IPS-15b (cell line): ENCODE results near the gene FAM234A.

Experiments used
- H3K27me3 ChIP-seq: one replicate; pipeline ENCODE4 v1.6.1; 2013; ENCODE audit warnings: low read length; ENCODE audit not compliant: control insufficient read depth, insufficient read depth
- H3K36me3 ChIP-seq: one replicate; pipeline ENCODE4 v1.6.1; 2013; ENCODE audit warnings: low read length; ENCODE audit not compliant: control insufficient read depth, insufficient read depth
- H3K4me1 ChIP-seq: one replicate; pipeline ENCODE4 v1.6.1; 2013; ENCODE audit warnings: mild to moderate bottlenecking, low read length; ENCODE audit not compliant: control insufficient read depth, insufficient read depth
- H3K4me3 ChIP-seq: one replicate; pipeline ENCODE4 v1.5.1; 2013; ENCODE audit warnings: low read depth, low read length
- H3K9ac ChIP-seq: one replicate; pipeline ENCODE4 v1.6.1; 2013; ENCODE audit warnings: low read depth, mild to moderate bottlenecking, low read length
- H3K9me3 ChIP-seq: one replicate; pipeline ENCODE4 v1.6.1; 2013; ENCODE audit warnings: mild to moderate bottlenecking, low read length; ENCODE audit not compliant: control insufficient read depth, insufficient read depth

FAM234A gene

GRCh38 chr16:297832-298231 is 63.2 kb downstream of the FAM234A start:
- Histone ChIP-seq H3K4me3 (no peak overlapping the region), H3K9ac (no peak overlapping the region), H3K9me3 (no peaks in the 10 kb centered on the region), H3K4me1 (no peaks in the 10 kb centered on the region), H3K27me3 (no peaks in the 10 kb centered on the region), H3K36me3 (peaks cover 31% of the 10 kb centered on the region)

GRCh38 chr16:301235-301634 is 66.6 kb downstream of the FAM234A start:
- H3K9me3 ChIP-seq = no peaks in the 10 kb centered on the region
- no peak overlapping the region for H3K9ac ChIP-seq
- H3K4me3 ChIP-seq = no peak overlapping the region
- H3K36me3 ChIP-seq = peaks cover 20% of the 10 kb centered on the region
- H3K27me3 ChIP-seq = no peaks in the 10 kb centered on the region
- H3K4me1 ChIP-seq = no peaks in the 10 kb centered on the region

GRCh38 chr16:301950-302349 is 67.3 kb downstream of the FAM234A start:
- Histone ChIP-seq H3K4me1 (no peaks in the 10 kb centered on the region), H3K9me3 (no peaks in the 10 kb centered on the region), H3K27me3 (no peaks in the 10 kb centered on the region), H3K36me3 (peaks cover 20% of the 10 kb centered on the region), H3K9ac (no peak overlapping the region), H3K4me3 (no peak overlapping the region)

- no peak overlapping the region for H3K4me3 ChIP-seq
- H3K4me1 ChIP-seq = no peaks in the 10 kb centered on the region
Measured at GRCh38 chr16:303760-304505, 69.3 kb downstream of the FAM234A start.

GRCh38 chr16:305916-306626 is 71.5 kb downstream of the FAM234A start:
- H3K27me3 ChIP-seq = no peaks in the 10 kb centered on the region
- H3K9me3 ChIP-seq = no peaks in the 10 kb centered on the region
- H3K4me1 ChIP-seq = no peaks in the 10 kb centered on the region
- no peak overlapping the region for H3K4me3 ChIP-seq
- no peak overlapping the region for H3K9ac ChIP-seq
- H3K36me3 ChIP-seq = peaks cover 33% of the 10 kb centered on the region

More at GRCh38 chr16:303760-304505, 69.3 kb downstream of the FAM234A start:
- H3K9me3 ChIP-seq = no peaks in the 10 kb centered on the region
- H3K27me3 ChIP-seq = no peaks in the 10 kb centered on the region
- no peak overlapping the region for H3K9ac ChIP-seq
- peaks cover 25% of the 10 kb centered on the region for H3K36me3 ChIP-seq

GRCh38 chr16:306911-307370 is 72.3 kb downstream of the FAM234A start:
- no peak overlapping the region for H3K4me3 ChIP-seq
- no peaks in the 10 kb centered on the region for H3K4me1 ChIP-seq
- H3K9ac ChIP-seq = no peak overlapping the region
- H3K27me3 ChIP-seq = no peaks in the 10 kb centered on the region
- peaks cover 35% of the 10 kb centered on the region for H3K36me3 ChIP-seq
- H3K9me3 ChIP-seq = no peaks in the 10 kb centered on the region

- H3K4me1 ChIP-seq = no peaks in the 10 kb centered on the region
- no peak overlapping the region for H3K4me3 ChIP-seq
- no peaks in the 10 kb centered on the region for H3K27me3 ChIP-seq
- H3K9ac ChIP-seq = no peak overlapping the region
- no peaks in the 10 kb centered on the region for H3K9me3 ChIP-seq
- H3K36me3 ChIP-seq = peaks cover 33% of the 10 kb centered on the region
Measured at GRCh38 chr16:307691-308312, 73.2 kb downstream of the FAM234A start.

- Histone ChIP-seq H3K4me1 (no peaks in the 10 kb centered on the region), H3K36me3 (peaks cover 41% of the 10 kb centered on the region), H3K9me3 (no peaks in the 10 kb centered on the region)
Measured at GRCh38 chr16:309476-309875, 74.9 kb downstream of the FAM234A start.

GRCh38 chr16:311725-312124 is 77.1 kb downstream of the FAM234A start:
- no peak overlapping the region for H3K4me3 ChIP-seq
- no peaks in the 10 kb centered on the region for H3K27me3 ChIP-seq
- H3K36me3 ChIP-seq = peaks cover 42% of the 10 kb centered on the region
- H3K4me1 ChIP-seq = no peaks in the 10 kb centered on the region
- no peak overlapping the region for H3K9ac ChIP-seq
- H3K9me3 ChIP-seq = no peaks in the 10 kb centered on the region

More at GRCh38 chr16:309476-309875, 74.9 kb downstream of the FAM234A start:
- H3K9ac ChIP-seq = no peak overlapping the region
- no peak overlapping the region for H3K4me3 ChIP-seq
- no peaks in the 10 kb centered on the region for H3K27me3 ChIP-seq

GRCh38 chr16:314351-314750 is 79.7 kb downstream of the FAM234A start:
- H3K4me3 ChIP-seq = no peak overlapping the region
- H3K36me3 ChIP-seq = peaks cover 32% of the 10 kb centered on the region
- H3K9ac ChIP-seq = no peak overlapping the region
- H3K27me3 ChIP-seq = no peaks in the 10 kb centered on the region
- no peaks in the 10 kb centered on the region for H3K9me3 ChIP-seq
- H3K4me1 ChIP-seq = no peaks in the 10 kb centered on the region

- H3K9me3 ChIP-seq = no peaks in the 10 kb centered on the region
- H3K36me3 ChIP-seq = peaks cover 27% of the 10 kb centered on the region
- H3K9ac ChIP-seq = no peak overlapping the region
- H3K4me1 ChIP-seq = no peaks in the 10 kb centered on the region
- no peaks in the 10 kb centered on the region for H3K27me3 ChIP-seq
- no peak overlapping the region for H3K4me3 ChIP-seq
Measured at GRCh38 chr16:314795-315299, 80.2 kb downstream of the FAM234A start.
